ENCODE measurements around the gene TRIM49B.
"Not testable (repeated sequence)": the region's sequence is repeated elsewhere in the genome, so short reads cannot be mapped to it uniquely, and the experiment has no call there.

TRIM49B gene

GRCh38 chr11:49028523-49028922 is at the start of gene TRIM49B:
Gene TRIM49B (plus strand): TSS chr11:49028823. CDS start chr11:49031600, 2,777 bp downstream.
- H3K4me1 ChIP-seq (ENCODE audit: insufficient read depth, low read length); H3K36me3 ChIP-seq (ENCODE audit: insufficient read depth, low read length); H3K4me3 ChIP-seq (ENCODE audit: low read length); H2AFZ ChIP-seq (ENCODE audit: low read depth, low read length); H3K27me3 ChIP-seq (ENCODE audit: insufficient read depth, low read length); H3K9me3 ChIP-seq (ENCODE audit: low read length): not testable (repeated sequence)

- not testable (repeated sequence) for H3K4me1 ChIP-seq (ENCODE audit: insufficient read depth, low read length); H3K27me3 ChIP-seq (ENCODE audit: insufficient read depth, low read length); H3K36me3 ChIP-seq (ENCODE audit: insufficient read depth, low read length); H3K4me3 ChIP-seq (ENCODE audit: low read length); H3K9me3 ChIP-seq (ENCODE audit: low read length); H2AFZ ChIP-seq (ENCODE audit: low read depth, low read length)
Observed at GRCh38 chr11:48983785-48984184, 44.8 kb upstream of the TRIM49B start, which contains the start of gene TRIM51G. Gene TRIM51G (minus strand): TSS chr11:48983885. CDS start chr11:48981695, 2,190 bp downstream.

GRCh38 chr11:49048229-49048628 is 19.6 kb downstream of the TRIM49B start:
- H2AFZ ChIP-seq (ENCODE audit: low read depth, low read length); H3K27me3 ChIP-seq (ENCODE audit: insufficient read depth, low read length); H3K36me3 ChIP-seq (ENCODE audit: insufficient read depth, low read length); H3K9me3 ChIP-seq (ENCODE audit: low read length); H3K4me3 ChIP-seq (ENCODE audit: low read length); H3K4me1 ChIP-seq (ENCODE audit: insufficient read depth, low read length): not testable (repeated sequence)

- not testable (repeated sequence) for H3K4me3 ChIP-seq (ENCODE audit: low read length); H3K4me1 ChIP-seq (ENCODE audit: insufficient read depth, low read length); H3K9me3 ChIP-seq (ENCODE audit: low read length); H2AFZ ChIP-seq (ENCODE audit: low read depth, low read length); H3K36me3 ChIP-seq (ENCODE audit: insufficient read depth, low read length); H3K27me3 ChIP-seq (ENCODE audit: insufficient read depth, low read length)
Observed at GRCh38 chr11:49049821-49050220, 21.2 kb downstream of the TRIM49B start.

GRCh38 chr11:49059012-49059411 is 30.4 kb downstream of the TRIM49B start, which contains the start of gene TRIM64C:
Gene TRIM64C (minus strand): TSS chr11:49059112. CDS start chr11:49059112, 0 bp downstream.
- not testable (repeated sequence) for H3K36me3 ChIP-seq (ENCODE audit: insufficient read depth, low read length); H3K4me3 ChIP-seq (ENCODE audit: low read length); H3K27me3 ChIP-seq (ENCODE audit: insufficient read depth, low read length); H3K4me1 ChIP-seq (ENCODE audit: insufficient read depth, low read length); H2AFZ ChIP-seq (ENCODE audit: low read depth, low read length); H3K9me3 ChIP-seq (ENCODE audit: low read length)

GRCh38 chr11:49069897-49070296 is 41.3 kb downstream of the TRIM49B start:
- H3K4me1 ChIP-seq (ENCODE audit: insufficient read depth, low read length); H3K36me3 ChIP-seq (ENCODE audit: insufficient read depth, low read length); H3K27me3 ChIP-seq (ENCODE audit: insufficient read depth, low read length); H3K4me3 ChIP-seq (ENCODE audit: low read length); H2AFZ ChIP-seq (ENCODE audit: low read depth, low read length); H3K9me3 ChIP-seq (ENCODE audit: low read length): not testable (repeated sequence)

All from neuron (in vitro differentiated cells).